ENCODE measurements around the gene DVL1.

- TF ChIP-seq EP300 (IDR thresholded peaks at IDR 0.05; ENCODE audit: borderline replicate concordance) (no peak), FOXM1 (IDR thresholded peaks at IDR 0.05; ENCODE audit: borderline replicate concordance, low read depth) (no peak), TAF1 (IDR thresholded peaks at IDR 0.05; ENCODE audit: low read depth) (no peak), CEBPB (IDR thresholded peaks at IDR 0.05) (no peak)
These were observed 44.6 kb downstream of the DVL1 start for GRCh38 chr1:1304331-1305299.

All from Ishikawa (cell line).